Memory B cell (primary cell): ENCODE data around the gene IL31RA.

Experiments used
- ATAC-seq: fragments of 150-1000 bp; cut with Tn5 transposase; 2 replicates; pipeline ENCODE4 v1.10.0; 2021; ENCODE audit warnings: low read depth, mild to moderate bottlenecking, moderate library complexity
- DNase-seq, 2 donors: peaks; one replicate each; pipeline ENCODE4 v3.0.0; 2022; ENCODE audit warnings: low spot score in 2 of 2
- H3K27ac Mint-ChIP-seq: one replicate; pipeline ENCODE4 v1.8.0; 2022; ENCODE audit warnings: mild to moderate bottlenecking, moderate library complexity, mixed read lengths
- H3K27me3 Mint-ChIP-seq: one replicate; pipeline ENCODE4 v1.8.0; 2022; ENCODE audit warnings: mixed read lengths
- H3K36me3 Mint-ChIP-seq: one replicate; pipeline ENCODE4 v1.8.0; 2022; ENCODE audit warnings: mild to moderate bottlenecking, mixed read lengths
- H3K4me1 Mint-ChIP-seq: one replicate; pipeline ENCODE4 v1.8.0; 2022; ENCODE audit warnings: mixed read lengths
- H3K4me3 Mint-ChIP-seq: one replicate; pipeline ENCODE4 v1.8.0; 2022; ENCODE audit warnings: mild to moderate bottlenecking, moderate library complexity, mixed read lengths
- H3K9me3 Mint-ChIP-seq: one replicate; pipeline ENCODE4 v1.8.0; 2022; ENCODE audit warnings: mixed read lengths

IL31RA gene

GRCh38 chr5:55900068-55900467 lies 48.9 kb downstream of the IL31RA start:
- DNase-seq (no peak), ATAC-seq (no peak)
- no peak overlapping the region for H3K4me3 Mint-ChIP-seq
- peaks cover 2% of the 10 kb centered on the region for H3K36me3 Mint-ChIP-seq
- peaks cover 8% of the 10 kb centered on the region for H3K27me3 Mint-ChIP-seq
- peaks cover 13% of the 10 kb centered on the region for H3K4me1 Mint-ChIP-seq
- H3K9me3 Mint-ChIP-seq: peaks cover 2% of the 10 kb centered on the region
- H3K27ac Mint-ChIP-seq: peak overlapping the region; percentile 48

- Mint-ChIP-seq H3K9me3 (peaks cover 2% of the 10 kb centered on the region), H3K27ac (peak overlapping the region; percentile 48), H3K36me3 (peaks cover 2% of the 10 kb centered on the region), H3K27me3 (peaks cover 8% of the 10 kb centered on the region), H3K4me3 (no peak overlapping the region), H3K4me1 (peaks cover 13% of the 10 kb centered on the region)
- ATAC-seq (no peak), DNase-seq (no peak)
Observed at GRCh38 chr5:55900776-55901175, 49.6 kb downstream of the IL31RA start.

GRCh38 chr5:55902696-55903095 lies 51.5 kb downstream of the IL31RA start:
- peak overlapping the region; percentile 86 for H3K27ac Mint-ChIP-seq
- H3K9me3 Mint-ChIP-seq: no peaks in the 10 kb centered on the region
- ATAC-seq: no peak
- H3K4me1 Mint-ChIP-seq: peaks cover 10% of the 10 kb centered on the region
- DNase-seq: no peak
- H3K27me3 Mint-ChIP-seq: peaks cover 3% of the 10 kb centered on the region
- H3K36me3 Mint-ChIP-seq: no peaks in the 10 kb centered on the region
- H3K4me3 Mint-ChIP-seq: no peak overlapping the region

- ATAC-seq: peak; percentile 98
- Mint-ChIP-seq H3K27me3 (peaks cover 3% of the 10 kb centered on the region), H3K27ac (peak overlapping the region; percentile 86), H3K36me3 (no peaks in the 10 kb centered on the region), H3K4me1 (peaks cover 10% of the 10 kb centered on the region), H3K4me3 (peak overlapping the region; percentile 60), H3K9me3 (no peaks in the 10 kb centered on the region)
- DNase-seq: peak; percentile 31 to 50
Observed at GRCh38 chr5:55903121-55903701, 52.1 kb downstream of the IL31RA start.

- Mint-ChIP-seq H3K4me1 (peaks cover 10% of the 10 kb centered on the region), H3K36me3 (no peaks in the 10 kb centered on the region), H3K27ac (peak overlapping the region; percentile 86), H3K27me3 (peaks cover 3% of the 10 kb centered on the region), H3K4me3 (no peak overlapping the region), H3K9me3 (no peaks in the 10 kb centered on the region)
- DNase-seq: no peak
- ATAC-seq: no peak
Observed at GRCh38 chr5:55904152-55904551, 53.0 kb downstream of the IL31RA start.

DNA sequence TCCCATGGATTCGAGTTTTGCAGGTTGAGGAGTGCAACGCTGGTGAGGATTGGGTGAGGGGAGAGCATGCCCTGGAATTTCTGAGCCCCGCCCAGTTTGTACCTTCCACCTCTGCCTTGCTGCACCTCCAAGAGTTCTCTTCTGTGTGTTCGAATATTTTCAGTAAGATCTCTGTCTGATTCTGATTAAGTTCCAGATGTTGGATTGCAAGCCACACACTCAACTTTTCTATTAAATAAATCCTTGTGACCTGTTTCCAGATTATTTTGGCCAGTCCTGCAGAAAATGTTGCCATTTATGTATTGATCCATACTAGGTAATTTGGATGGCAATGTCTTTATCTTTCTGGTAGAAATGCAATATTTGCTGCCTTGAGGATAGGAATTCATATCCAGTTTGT lies 54.1 kb downstream of the IL31RA start:
- Mint-ChIP-seq H3K27ac (peak overlapping the region; percentile 4), H3K36me3 (no peaks in the 10 kb centered on the region)
- DNase-seq: no peak

DNA sequence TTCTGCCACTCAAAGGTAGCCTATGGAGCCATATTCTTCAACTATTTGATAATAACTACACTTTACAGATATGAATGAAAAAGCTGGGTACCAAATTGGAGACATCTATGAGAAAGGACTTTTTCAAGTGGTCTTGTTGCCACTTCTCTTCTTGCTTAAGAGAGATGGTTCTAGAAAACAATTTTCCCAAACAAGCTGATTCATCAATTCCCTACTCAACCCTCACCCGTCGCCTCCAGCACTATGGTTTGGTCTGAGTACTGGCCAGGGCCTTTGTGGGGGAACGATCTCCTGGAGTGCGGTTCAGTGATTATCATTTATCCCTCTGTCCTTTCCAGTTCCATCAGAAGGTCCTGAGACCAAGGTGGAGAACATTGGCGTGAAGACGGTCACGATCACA lies 56.8 kb downstream of the IL31RA start:
- no peaks in the 10 kb centered on the region for H3K9me3 Mint-ChIP-seq
- ATAC-seq (no peak), DNase-seq (no peak)
- no peak overlapping the region for H3K4me3 Mint-ChIP-seq
- H3K4me1 Mint-ChIP-seq: peaks cover 9% of the 10 kb centered on the region
- no peaks in the 10 kb centered on the region for H3K27me3 Mint-ChIP-seq
- no peaks in the 10 kb centered on the region for H3K36me3 Mint-ChIP-seq
- no peak overlapping the region for H3K27ac Mint-ChIP-seq

More for the DNA sequence above, 54.1 kb downstream of the IL31RA start:
- no peak for ATAC-seq
- Mint-ChIP-seq H3K27me3 (peaks cover 3% of the 10 kb centered on the region), H3K4me1 (peaks cover 10% of the 10 kb centered on the region), H3K9me3 (no peaks in the 10 kb centered on the region), H3K4me3 (no peak overlapping the region)

- no peaks in the 10 kb centered on the region for H3K36me3 Mint-ChIP-seq
- H3K27me3 Mint-ChIP-seq: no peaks in the 10 kb centered on the region
- DNase-seq (no peak), ATAC-seq (no peak)
- peaks cover 2% of the 10 kb centered on the region for H3K4me1 Mint-ChIP-seq
- H3K4me3 Mint-ChIP-seq: no peak overlapping the region
- no peaks in the 10 kb centered on the region for H3K9me3 Mint-ChIP-seq
- no peak overlapping the region for H3K27ac Mint-ChIP-seq
Observed at GRCh38 chr5:55908804-55909203, 57.6 kb downstream of the IL31RA start.

- H3K27me3 Mint-ChIP-seq: no peaks in the 10 kb centered on the region
- H3K4me3 Mint-ChIP-seq: no peak overlapping the region
- no peak for ATAC-seq
- DNase-seq: no peak
- H3K36me3 Mint-ChIP-seq: no peaks in the 10 kb centered on the region
- H3K27ac Mint-ChIP-seq: no peak overlapping the region
- no peaks in the 10 kb centered on the region for H3K9me3 Mint-ChIP-seq
- H3K4me1 Mint-ChIP-seq: no peaks in the 10 kb centered on the region
Observed at GRCh38 chr5:55911784-55912653, 60.9 kb downstream of the IL31RA start.

- no peak for ATAC-seq
- no peak overlapping the region for H3K27ac Mint-ChIP-seq
- no peaks in the 10 kb centered on the region for H3K4me1 Mint-ChIP-seq
- H3K36me3 Mint-ChIP-seq: no peaks in the 10 kb centered on the region
- H3K4me3 Mint-ChIP-seq: no peak overlapping the region
- DNase-seq: no peak
- no peaks in the 10 kb centered on the region for H3K9me3 Mint-ChIP-seq
- no peaks in the 10 kb centered on the region for H3K27me3 Mint-ChIP-seq
Observed at GRCh38 chr5:55913466-55914413, 62.6 kb downstream of the IL31RA start.

GRCh38 chr5:55914971-55915370 lies 63.8 kb downstream of the IL31RA start:
- H3K27ac Mint-ChIP-seq: no peak overlapping the region
- DNase-seq: no peak
- peaks cover 4% of the 10 kb centered on the region for H3K4me1 Mint-ChIP-seq
- H3K9me3 Mint-ChIP-seq: no peaks in the 10 kb centered on the region
- peaks cover 2% of the 10 kb centered on the region for H3K27me3 Mint-ChIP-seq
- H3K36me3 Mint-ChIP-seq: no peaks in the 10 kb centered on the region
- ATAC-seq: no peak
- H3K4me3 Mint-ChIP-seq: no peak overlapping the region

DNA sequence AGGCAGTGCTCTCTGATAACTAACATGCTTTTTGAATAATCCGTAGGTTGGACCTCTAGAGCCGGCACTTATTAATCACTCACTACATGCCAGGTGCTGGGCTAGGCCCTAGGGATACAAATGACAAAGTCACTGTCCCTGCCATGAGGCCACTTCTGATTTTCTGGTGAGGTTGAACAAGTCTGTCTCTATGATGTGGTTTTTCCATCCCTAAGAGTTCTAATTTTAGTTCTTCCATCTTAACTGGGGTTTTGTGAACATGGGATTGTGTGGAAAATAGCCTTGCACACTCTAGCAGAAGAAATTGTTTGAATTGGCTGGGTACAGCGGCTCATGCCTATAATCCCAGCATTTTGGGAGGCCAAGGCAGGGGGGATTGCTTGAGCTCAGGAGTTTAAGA lies 64.6 kb downstream of the IL31RA start:
- Mint-ChIP-seq H3K27ac (no peak overlapping the region), H3K27me3 (peaks cover 2% of the 10 kb centered on the region), H3K4me3 (no peak overlapping the region), H3K9me3 (no peaks in the 10 kb centered on the region), H3K36me3 (no peaks in the 10 kb centered on the region), H3K4me1 (peaks cover 4% of the 10 kb centered on the region)
- DNase-seq (no peak), ATAC-seq (no peak)

- peaks cover 2% of the 10 kb centered on the region for H3K27me3 Mint-ChIP-seq
- no peak overlapping the region for H3K27ac Mint-ChIP-seq
- H3K4me1 Mint-ChIP-seq: peaks cover 4% of the 10 kb centered on the region
- no peak overlapping the region for H3K4me3 Mint-ChIP-seq
- H3K36me3 Mint-ChIP-seq: no peaks in the 10 kb centered on the region
- ATAC-seq: no peak
- H3K9me3 Mint-ChIP-seq: no peaks in the 10 kb centered on the region
- no peak for DNase-seq
Observed at GRCh38 chr5:55916986-55917385, 65.8 kb downstream of the IL31RA start.
